Retinal pigment epithelial cell (primary cell): ENCODE measurements around the gene FBN1.

Experiments used
- DNase-seq: peaks from one replicate; pipeline ENCODE4 v3.0.0-alpha.2; 2010; ENCODE audit warnings: low read depth
- H3K4me3 ChIP-seq: 2 replicates; pipeline ENCODE4 v1.5.1; 2011; ENCODE audit warnings: mild to moderate bottlenecking, low read length, control low read depth, moderate library complexity
- TF ChIP-seq, protein P1 (sequence below): conservative IDR thresholded peaks from 2 replicates; pipeline ENCODE4 v1.5.1; 2011; ENCODE audit warnings: low read depth, low read length, control low read depth, inconsistent platforms

Gene FBN1

DNA sequence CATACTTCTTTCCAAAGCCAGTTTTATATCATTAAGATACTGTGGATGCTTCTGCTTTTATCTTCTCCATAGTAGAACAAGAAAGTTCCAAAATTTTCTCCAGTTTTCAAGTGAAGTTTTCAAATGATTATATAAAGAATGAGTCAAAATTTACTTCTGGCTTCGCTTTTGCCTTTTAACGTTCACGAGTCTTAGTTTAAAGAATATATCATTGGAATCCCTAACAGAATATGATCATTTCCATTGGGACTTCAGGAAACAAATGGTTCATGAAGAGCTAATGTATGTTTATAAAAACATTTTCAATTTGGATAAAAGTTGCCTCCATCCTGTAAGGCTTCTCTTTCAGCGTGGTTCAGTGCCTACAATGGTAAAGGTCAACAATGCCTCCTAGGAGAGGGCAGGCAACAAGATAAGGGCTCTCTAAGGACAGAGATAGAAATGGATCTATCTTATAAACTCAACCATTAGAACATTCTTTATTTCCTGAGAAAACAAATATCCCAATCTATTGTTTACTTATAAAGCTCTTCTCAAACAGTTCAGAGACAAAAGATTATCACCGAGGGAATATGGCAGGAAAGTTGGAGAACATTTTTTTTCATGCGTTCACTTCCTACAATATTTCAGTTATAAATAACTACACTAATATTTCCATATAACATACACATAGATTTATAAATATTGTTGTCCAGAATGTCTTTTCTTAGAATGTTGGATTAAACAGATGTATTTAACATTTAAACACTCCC, 60.5 kb downstream of the FBN1 start:
- no peak for DNase-seq
- TF ChIP-seq, protein P1, sequence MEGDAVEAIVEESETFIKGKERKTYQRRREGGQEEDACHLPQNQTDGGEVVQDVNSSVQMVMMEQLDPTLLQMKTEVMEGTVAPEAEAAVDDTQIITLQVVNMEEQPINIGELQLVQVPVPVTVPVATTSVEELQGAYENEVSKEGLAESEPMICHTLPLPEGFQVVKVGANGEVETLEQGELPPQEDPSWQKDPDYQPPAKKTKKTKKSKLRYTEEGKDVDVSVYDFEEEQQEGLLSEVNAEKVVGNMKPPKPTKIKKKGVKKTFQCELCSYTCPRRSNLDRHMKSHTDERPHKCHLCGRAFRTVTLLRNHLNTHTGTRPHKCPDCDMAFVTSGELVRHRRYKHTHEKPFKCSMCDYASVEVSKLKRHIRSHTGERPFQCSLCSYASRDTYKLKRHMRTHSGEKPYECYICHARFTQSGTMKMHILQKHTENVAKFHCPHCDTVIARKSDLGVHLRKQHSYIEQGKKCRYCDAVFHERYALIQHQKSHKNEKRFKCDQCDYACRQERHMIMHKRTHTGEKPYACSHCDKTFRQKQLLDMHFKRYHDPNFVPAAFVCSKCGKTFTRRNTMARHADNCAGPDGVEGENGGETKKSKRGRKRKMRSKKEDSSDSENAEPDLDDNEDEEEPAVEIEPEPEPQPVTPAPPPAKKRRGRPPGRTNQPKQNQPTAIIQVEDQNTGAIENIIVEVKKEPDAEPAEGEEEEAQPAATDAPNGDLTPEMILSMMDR, result no peak

DNA sequence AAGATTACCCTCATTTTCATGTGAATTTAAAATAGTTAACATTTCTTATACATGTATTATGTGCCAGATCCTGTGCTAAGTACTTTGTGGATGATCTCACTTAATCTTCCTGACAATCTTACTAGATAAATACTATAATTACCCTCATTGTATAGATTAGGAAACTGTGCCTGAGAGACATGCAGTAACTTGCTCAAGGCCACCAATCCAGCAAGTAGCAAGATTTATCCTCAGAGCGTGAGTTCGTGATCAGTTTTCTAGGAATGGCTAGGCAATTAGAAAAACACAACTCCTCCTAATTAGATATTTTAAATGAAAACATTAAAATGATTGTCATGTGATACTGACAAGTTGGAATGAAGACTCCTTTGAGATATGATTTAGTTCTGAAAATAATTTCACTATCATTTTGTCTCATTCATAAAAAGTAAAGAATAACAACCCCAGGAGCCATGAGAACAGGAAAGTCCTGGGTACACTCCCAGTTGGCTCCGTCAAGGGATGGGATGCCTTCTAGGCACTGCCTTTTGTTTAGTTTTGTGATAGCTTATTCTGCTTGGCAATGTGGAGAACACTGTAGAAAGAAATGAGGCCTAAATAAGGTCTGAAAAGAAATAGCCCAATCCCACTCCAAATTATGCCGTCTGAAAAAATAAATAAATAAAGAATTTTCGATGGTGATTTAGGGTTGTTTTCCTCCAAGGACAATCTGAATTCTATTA, 61.3 kb downstream of the FBN1 start:
- DNase-seq, result no peak
- TF ChIP-seq, protein P1, result no peak

More for the DNA sequence above, 60.5 kb downstream of the FBN1 start:
- H3K4me3 ChIP-seq, result no peak overlapping the region

DNA sequence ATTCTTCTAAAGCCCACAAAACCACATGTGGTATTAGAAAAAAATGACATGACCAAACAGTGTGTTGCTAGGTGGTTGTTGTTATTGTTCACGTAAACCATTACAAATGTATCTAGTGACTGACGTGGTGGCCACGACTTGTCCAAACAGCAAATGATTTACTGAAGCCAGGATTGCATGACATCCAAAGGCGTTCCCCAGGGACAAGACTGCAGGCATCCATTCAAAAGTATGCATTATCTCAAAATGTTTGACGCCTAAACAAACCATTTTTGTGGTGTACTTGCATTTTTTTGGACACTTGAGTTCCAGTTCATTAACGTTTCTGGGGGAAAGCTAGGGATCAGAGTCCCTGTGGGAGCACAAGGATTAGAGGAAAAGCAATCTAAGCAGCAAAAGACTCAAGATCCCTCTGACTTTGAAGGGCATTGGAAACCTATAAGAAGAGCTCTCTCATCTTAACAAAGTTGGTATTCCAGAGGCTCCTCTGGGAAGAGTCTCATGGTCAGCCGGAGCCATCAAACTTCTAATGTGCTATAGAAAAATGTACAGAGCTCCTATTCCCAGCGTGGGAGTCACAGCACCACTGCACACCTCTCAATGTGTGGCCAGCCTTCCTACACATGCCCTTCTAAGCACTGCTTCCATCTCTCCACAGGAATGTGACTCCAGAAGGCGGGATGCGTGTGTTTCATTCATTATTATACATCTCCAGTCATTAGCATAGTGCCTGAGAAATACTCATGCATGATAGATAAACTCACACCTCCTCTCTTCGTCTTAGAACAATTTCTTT, 62.9 kb downstream of the FBN1 start:
- TF ChIP-seq, protein P1, result no peak
- DNase-seq, result no peak
- H3K4me3 ChIP-seq, result no peak overlapping the region

More for the DNA sequence above, 61.3 kb downstream of the FBN1 start:
- no peak overlapping the region for H3K4me3 ChIP-seq

DNA sequence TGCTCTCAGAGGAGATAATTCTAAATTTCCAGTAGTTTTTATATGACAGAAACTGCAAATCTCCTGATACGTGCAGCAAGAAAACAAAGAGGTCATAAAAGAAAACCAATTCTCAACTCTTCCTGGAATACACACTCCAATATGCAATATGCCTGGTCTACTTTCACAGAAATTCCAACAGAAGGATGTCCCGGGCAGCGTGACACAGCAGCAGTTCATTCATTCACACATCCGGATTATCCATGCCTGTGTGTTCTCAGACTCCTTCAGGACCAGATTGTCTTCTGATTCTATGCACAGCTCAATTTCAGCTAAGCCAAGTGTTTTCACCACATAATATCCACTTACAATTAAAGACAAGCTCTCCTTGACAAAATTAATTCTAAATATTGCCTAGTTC, 64.3 kb downstream of the FBN1 start:
- no peak overlapping the region for H3K4me3 ChIP-seq
- DNase-seq, result no peak
- TF ChIP-seq, protein P1, result no peak

DNA sequence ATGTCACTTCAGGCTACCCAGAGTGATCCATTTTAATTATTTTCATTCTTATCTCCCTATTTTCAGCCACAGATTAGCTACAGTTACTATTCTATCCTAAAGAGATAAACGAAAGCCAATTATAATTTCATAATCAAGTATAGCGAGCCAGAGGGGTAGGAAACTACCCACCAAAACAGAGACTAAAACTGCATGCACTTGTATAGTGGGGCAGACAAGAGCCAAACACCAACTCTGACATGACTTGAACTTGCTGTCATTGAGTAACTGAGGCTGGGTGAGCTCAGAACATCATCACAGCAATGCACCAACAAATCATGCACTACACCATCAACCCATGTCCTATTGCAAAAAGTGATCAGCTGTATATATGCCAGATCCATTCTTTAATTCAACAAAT, 64.8 kb downstream of the FBN1 start:
- TF ChIP-seq, protein P1, result no peak
- DNase-seq, result no peak
- no peak overlapping the region for H3K4me3 ChIP-seq

DNA sequence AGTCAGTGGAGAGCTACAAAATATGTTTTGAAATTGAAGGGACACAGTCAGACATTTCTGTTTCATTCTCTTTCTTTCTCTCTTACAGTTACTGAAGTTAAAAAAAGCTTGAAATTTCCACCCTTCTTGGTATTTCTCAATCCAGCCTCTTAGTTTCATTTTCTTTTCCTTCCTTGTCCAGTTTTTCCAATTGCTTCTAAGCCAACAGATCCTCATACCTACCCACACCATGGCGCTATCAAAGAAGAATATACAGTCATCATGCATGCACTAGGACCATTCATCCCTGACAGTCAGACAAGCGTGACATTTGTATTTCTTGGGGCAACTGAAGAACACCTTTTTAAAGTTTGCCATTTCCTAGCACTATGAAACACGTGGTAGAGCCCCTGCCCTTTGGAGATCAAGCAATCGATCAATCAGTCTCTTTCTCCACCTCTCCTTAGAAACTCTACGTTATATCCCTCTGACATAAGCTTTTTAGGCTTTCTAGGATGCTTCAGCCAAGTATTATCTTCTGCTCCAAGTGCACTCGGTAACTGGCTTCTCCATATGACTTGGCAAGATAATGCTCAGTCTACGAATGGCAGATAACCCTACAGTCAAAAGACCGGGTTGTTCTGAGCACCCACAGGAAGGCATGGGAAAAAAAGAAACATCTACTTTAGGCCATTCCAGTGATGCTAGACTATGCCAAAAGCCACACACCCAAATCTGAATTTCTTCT, 65.4 kb downstream of the FBN1 start:
- TF ChIP-seq, protein P1, result no peak
- no peak for DNase-seq

More for the DNA sequence above, 65.4 kb downstream of the FBN1 start:
- no peak overlapping the region for H3K4me3 ChIP-seq
